Fibroblast of villous mesenchyme (primary cell): ENCODE data around the gene SRD5A1. TPM values are rescaled to one million over a fixed set of nuclear protein-coding genes. Genes with fewer than 3 reads are reported as not detected.

Experiments used
- DNase-seq: peaks from one replicate; pipeline ENCODE4 v3.0.0-alpha.2; 2010; ENCODE audit warnings: low read depth
- H3K4me3 ChIP-seq: 2 replicates; pipeline ENCODE4 v1.5.1; 2011; ENCODE audit warnings: low read depth, mild to moderate bottlenecking, low read length
- total RNA-seq: library from RNA; depleted of rRNA; stranded (reverse); fragments of >200 nt; gene quantifications from 2 replicates; pipeline ENCODE4 v1.2.3, GENCODE V29; 2012
- TF ChIP-seq, protein P1 (sequence below): IDR thresholded peaks from 2 replicates; pipeline ENCODE4 v1.5.1; 2012; ENCODE audit warnings: low read depth, mild to moderate bottlenecking, low read length; ENCODE audit not compliant: insufficient read depth

The SRD5A1 gene
- total RNA-seq, 1 donor = 7.3 TPM

DNA sequence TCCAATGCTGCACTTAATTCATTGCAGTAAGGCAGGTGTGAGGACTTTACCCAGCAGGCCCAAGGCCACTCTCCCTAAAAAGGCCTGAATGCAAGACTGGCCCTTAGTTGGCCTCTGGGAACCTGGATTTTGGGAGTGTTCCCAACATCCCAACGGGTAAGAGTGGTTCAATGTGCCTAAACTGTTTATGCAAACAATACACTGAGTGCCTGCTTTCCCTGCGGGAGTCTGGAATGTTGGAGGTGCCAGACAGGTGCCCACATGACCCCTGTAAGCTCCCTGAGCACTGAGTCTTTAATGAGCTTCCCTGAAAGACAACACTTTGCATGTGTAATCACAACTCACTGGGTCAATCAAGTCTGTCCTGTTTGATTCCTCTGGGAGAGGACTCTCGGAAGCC lies 37.8 kb upstream of the SRD5A1 start:
- TF ChIP-seq, protein P1, sequence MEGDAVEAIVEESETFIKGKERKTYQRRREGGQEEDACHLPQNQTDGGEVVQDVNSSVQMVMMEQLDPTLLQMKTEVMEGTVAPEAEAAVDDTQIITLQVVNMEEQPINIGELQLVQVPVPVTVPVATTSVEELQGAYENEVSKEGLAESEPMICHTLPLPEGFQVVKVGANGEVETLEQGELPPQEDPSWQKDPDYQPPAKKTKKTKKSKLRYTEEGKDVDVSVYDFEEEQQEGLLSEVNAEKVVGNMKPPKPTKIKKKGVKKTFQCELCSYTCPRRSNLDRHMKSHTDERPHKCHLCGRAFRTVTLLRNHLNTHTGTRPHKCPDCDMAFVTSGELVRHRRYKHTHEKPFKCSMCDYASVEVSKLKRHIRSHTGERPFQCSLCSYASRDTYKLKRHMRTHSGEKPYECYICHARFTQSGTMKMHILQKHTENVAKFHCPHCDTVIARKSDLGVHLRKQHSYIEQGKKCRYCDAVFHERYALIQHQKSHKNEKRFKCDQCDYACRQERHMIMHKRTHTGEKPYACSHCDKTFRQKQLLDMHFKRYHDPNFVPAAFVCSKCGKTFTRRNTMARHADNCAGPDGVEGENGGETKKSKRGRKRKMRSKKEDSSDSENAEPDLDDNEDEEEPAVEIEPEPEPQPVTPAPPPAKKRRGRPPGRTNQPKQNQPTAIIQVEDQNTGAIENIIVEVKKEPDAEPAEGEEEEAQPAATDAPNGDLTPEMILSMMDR = no peak
- H3K4me3 ChIP-seq = no peak overlapping the region
- no peak for DNase-seq

- no peak for DNase-seq
- TF ChIP-seq, protein P1 = no peak
Observed at GRCh38 chr5:6596388-6596787, 36.9 kb upstream of the SRD5A1 start.

DNA sequence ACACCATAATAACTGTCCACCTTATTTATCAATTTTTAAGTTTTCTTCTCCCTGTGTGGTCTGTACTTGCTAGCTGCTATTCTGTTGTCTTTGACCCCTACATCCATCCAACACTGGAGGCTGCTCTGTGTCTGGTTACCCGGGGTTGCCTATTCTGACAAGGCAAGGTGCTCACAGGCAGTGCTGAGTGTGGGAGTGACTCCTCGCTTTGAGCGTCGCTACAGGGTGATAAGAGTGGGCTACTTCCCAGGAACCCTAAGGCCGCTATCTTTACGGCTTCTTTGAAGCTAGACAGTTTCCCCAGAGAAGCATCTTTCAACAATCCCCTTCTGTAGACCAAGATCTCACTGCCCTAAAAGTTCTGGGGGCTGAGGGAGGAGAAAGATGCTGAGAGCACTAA lies 35.7 kb upstream of the SRD5A1 start:
- no peak overlapping the region for H3K4me3 ChIP-seq
- TF ChIP-seq, protein P1 = no peak
- DNase-seq = no peak

More at GRCh38 chr5:6596388-6596787, 36.9 kb upstream of the SRD5A1 start:
- no peak overlapping the region for H3K4me3 ChIP-seq

DNA sequence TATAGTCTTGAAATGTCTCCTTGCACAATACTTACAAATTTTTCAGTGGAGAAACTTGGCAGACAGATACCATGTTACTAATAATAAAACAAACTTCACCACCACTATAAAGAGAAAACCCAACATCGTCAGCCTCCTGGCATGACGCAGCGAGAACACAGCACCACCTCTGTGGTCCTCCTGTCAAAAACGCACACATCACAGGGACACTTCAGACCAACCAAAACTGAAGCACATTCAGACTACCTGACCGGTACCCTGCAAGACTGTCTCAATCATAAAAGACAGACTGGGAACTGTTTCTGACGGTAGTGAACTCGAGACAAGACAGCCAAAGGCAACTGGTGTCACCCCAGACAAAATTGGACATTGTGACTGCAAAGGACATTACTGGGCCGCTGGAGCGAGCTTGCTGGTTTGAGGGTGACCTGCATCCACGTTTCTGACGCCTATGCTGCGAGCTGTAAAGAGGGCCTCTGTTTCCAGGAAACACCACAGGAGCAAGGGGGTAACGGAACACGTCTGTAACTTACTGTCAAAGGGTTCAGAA lies 34.8 kb upstream of the SRD5A1 start:
- H3K4me3 ChIP-seq = no peak overlapping the region
- DNase-seq = no peak
- TF ChIP-seq, protein P1 = no peak

DNA sequence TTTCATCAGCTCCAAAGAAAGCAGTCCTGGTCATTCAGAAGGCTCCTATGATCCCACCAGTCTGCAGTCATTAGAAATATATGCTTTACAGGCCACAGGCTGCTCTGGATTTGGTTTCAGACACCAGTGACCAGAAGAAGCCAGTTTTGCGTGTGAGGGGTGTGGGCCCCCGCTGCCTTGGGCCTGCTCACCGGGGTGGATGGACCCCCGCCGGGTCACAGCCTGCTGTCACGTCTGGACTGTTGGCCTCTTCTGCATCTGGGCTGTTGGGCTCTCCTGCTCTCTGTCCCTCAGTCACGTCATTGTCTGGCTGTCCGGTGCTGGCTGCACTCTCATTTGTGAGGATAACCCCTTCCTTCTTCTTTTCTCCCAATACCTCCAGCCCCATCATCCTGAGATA lies 33.5 kb upstream of the SRD5A1 start:
- H3K4me3 ChIP-seq = no peak overlapping the region
- TF ChIP-seq, protein P1 = no peak
- DNase-seq = no peak

DNA sequence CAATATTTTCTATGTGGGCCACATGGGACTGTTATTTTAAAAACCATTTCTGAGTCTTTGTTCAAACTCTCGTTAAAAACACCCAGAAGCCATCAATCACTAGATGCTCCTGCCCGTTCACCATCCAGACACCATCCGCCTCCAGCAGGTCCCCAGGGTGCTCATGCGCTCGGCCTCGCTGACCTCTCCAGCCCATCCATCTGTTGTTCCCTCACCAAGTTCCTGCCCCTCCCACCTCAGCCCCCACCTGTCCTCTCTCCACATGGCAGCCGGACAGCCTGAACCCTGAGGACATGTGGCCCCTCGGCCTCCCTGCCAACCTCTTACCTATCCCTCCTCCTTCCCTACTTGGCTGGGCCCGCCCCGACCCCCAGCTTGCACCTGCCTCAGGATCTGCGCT lies 32.0 kb upstream of the SRD5A1 start:
- DNase-seq = no peak
- no peak overlapping the region for H3K4me3 ChIP-seq
- TF ChIP-seq, protein P1 = no peak

- TF ChIP-seq, protein P1 = no peak
- no peak for DNase-seq
- H3K4me3 ChIP-seq = no peak overlapping the region
Observed at GRCh38 chr5:6601816-6602215, 31.4 kb upstream of the SRD5A1 start.
